ENCODE measurements around the gene GATAD1.

DNA sequence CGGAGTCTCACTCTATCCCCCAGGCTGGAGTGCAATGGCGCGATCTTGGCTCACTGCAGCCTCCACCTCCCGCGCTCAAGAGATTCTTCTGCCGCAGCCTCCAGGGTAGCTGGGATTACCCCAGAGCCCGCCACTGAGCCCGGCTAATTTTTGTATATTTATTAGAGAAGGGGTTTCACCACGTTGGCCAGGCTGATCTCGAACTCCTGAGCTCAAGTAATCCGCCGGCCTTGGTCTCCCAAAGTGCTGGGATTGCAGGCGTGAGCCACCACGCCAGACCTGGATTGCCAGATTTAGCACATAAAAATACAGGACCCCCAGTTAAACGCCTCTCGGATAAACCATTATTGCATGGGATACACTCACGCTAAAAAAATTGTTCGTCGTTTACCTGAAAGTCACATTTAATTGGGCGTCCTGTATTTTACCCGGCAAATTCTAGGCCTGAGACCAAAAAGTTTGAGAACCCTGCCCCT, 375 bp upstream of the GATAD1 start:
- TF ChIP-seq, protein P1, sequence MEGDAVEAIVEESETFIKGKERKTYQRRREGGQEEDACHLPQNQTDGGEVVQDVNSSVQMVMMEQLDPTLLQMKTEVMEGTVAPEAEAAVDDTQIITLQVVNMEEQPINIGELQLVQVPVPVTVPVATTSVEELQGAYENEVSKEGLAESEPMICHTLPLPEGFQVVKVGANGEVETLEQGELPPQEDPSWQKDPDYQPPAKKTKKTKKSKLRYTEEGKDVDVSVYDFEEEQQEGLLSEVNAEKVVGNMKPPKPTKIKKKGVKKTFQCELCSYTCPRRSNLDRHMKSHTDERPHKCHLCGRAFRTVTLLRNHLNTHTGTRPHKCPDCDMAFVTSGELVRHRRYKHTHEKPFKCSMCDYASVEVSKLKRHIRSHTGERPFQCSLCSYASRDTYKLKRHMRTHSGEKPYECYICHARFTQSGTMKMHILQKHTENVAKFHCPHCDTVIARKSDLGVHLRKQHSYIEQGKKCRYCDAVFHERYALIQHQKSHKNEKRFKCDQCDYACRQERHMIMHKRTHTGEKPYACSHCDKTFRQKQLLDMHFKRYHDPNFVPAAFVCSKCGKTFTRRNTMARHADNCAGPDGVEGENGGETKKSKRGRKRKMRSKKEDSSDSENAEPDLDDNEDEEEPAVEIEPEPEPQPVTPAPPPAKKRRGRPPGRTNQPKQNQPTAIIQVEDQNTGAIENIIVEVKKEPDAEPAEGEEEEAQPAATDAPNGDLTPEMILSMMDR (IDR thresholded peaks at IDR 0.05; ENCODE audit: borderline replicate concordance, extremely low read depth, low read length, poor library complexity, severe bottlenecking): no peak
- TF ChIP-seq EZH2 (IDR thresholded peaks at IDR 0.05; ENCODE audit: borderline replicate concordance, low read depth, low read length, severe bottlenecking): no peak
